ENCODE data around the gene KCNH3. TPM values are rescaled to one million over a fixed set of nuclear protein-coding genes. Genes with fewer than 3 reads are reported as not detected.
A peak's percentile ranks its signal among the peaks of the same experiment; 100 is the strongest.

The KCNH3 gene
- total and polyA plus RNA-seq, 2 of the 13 experiments (the other 11 are each of a cell fraction or from before 2014, with no cell fraction given) = 0.01 to 0.07 TPM

DNA sequence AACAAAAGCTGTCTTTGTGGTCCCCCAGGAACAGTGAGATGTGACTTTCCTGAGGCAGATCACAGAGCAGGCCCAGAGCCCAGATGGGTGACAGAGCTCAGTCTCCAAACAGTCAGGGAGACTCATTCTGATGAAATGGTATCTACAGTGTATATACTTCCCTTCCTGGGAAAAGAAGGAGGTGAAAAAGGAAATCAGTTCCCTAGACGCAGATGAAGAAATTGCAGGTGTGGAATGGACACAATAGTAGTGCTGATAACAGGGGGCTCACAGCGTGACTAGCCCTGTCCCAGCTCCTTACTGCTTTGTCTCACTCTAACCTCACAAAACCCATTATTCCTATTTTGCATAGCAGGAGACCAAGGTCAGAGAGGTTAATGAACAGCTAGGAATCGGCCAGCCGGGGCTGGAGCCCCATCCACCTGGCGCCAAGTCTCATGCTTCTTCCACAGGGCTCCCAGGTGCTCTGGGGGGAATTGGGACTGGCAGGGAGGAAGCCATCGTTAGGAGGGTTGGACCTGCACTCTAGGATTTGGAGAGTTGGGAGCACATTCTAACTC is 11.9 kb downstream of the KCNH3 start (continued):
- TF ChIP-seq SNAI1 (CRISPR knock-in tag; IDR thresholded peaks at IDR 0.05; ENCODE audit: borderline replicate concordance) (0 out of 2 replicates have a peak, but pooled peaks have one; percentile 42), ATF1 (CRISPR knock-in tag; IDR thresholded peaks at IDR 0.05) (no peak), NCOA2 (CRISPR knock-in tag; IDR thresholded peaks at IDR 0.05) (peak; percentile 25; the same call in 1 of the 2 replicates), SOX5 (CRISPR knock-in tag; IDR thresholded peaks at IDR 0.05; ENCODE audit: borderline replicate concordance) (peak; percentile 79), PITX1 (CRISPR knock-in tag; IDR thresholded peaks at IDR 0.05) (no peak), ZFX (CRISPR knock-in tag; IDR thresholded peaks at IDR 0.05; ENCODE audit: low read depth) (peak; percentile 35; the same call in 1 of the 2 replicates), PAX8 (CRISPR knock-in tag; IDR thresholded peaks at IDR 0.05; ENCODE audit: borderline replicate concordance) (no peak), SP4 (CRISPR knock-in tag; IDR thresholded peaks at IDR 0.05) (0 out of 2 replicates have a peak, but pooled peaks have one; percentile 19), ZNF557 (CRISPR knock-in tag; IDR thresholded peaks at IDR 0.05) (0 out of 2 replicates have a peak, but pooled peaks have one; percentile 25), XBP1 (CRISPR knock-in tag; IDR thresholded peaks at IDR 0.05) (no peak), MTF1 (CRISPR knock-in tag; IDR thresholded peaks at IDR 0.05) (no peak), ZNF441 (CRISPR knock-in tag; IDR thresholded peaks at IDR 0.05; ENCODE audit: borderline replicate concordance) (no peak), ZNF124 (CRISPR knock-in tag; IDR thresholded peaks at IDR 0.05) (peak; percentile 51; the same call in 1 of the 2 replicates), SAP130 (CRISPR knock-in tag; IDR thresholded peaks at IDR 0.05; ENCODE audit: low read depth) (peak; percentile 30; the same call in 1 of the 2 replicates), PHF21A (CRISPR knock-in tag; IDR thresholded peaks at IDR 0.05) (0 out of 2 replicates have a peak, but pooled peaks have one; percentile 50), ZMYM3 (CRISPR knock-in tag; IDR thresholded peaks at IDR 0.05) (peak; percentile 25; the same call in 1 of the 2 replicates)
- TF ChIP-seq, protein P1, sequence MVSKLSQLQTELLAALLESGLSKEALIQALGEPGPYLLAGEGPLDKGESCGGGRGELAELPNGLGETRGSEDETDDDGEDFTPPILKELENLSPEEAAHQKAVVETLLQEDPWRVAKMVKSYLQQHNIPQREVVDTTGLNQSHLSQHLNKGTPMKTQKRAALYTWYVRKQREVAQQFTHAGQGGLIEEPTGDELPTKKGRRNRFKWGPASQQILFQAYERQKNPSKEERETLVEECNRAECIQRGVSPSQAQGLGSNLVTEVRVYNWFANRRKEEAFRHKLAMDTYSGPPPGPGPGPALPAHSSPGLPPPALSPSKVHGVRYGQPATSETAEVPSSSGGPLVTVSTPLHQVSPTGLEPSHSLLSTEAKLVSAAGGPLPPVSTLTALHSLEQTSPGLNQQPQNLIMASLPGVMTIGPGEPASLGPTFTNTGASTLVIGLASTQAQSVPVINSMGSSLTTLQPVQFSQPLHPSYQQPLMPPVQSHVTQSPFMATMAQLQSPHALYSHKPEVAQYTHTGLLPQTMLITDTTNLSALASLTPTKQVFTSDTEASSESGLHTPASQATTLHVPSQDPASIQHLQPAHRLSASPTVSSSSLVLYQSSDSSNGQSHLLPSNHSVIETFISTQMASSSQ (IDR thresholded peaks at IDR 0.05; ENCODE audit: low read depth) = peak; percentile 83
- TF ChIP-seq, protein P1 (CRISPR knock-in tag; IDR thresholded peaks at IDR 0.05; ENCODE audit: borderline replicate concordance) = peak; percentile 92
- TF ChIP-seq, protein P2, sequence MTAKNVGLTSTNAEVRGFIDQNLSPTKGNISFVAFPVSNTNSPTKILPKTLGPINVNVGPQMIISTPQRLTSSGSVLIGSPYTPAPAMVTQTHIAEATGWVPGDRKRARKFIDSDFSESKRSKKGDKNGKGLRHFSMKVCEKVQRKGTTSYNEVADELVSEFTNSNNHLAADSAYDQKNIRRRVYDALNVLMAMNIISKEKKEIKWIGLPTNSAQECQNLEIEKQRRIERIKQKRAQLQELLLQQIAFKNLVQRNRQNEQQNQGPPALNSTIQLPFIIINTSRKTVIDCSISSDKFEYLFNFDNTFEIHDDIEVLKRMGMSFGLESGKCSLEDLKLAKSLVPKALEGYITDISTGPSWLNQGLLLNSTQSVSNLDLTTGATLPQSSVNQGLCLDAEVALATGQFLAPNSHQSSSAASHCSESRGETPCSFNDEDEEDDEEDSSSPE (CRISPR knock-in tag; IDR thresholded peaks at IDR 0.05) = peak; percentile 61; the same call in 1 of the 2 replicates
- TF ChIP-seq, protein P3, sequence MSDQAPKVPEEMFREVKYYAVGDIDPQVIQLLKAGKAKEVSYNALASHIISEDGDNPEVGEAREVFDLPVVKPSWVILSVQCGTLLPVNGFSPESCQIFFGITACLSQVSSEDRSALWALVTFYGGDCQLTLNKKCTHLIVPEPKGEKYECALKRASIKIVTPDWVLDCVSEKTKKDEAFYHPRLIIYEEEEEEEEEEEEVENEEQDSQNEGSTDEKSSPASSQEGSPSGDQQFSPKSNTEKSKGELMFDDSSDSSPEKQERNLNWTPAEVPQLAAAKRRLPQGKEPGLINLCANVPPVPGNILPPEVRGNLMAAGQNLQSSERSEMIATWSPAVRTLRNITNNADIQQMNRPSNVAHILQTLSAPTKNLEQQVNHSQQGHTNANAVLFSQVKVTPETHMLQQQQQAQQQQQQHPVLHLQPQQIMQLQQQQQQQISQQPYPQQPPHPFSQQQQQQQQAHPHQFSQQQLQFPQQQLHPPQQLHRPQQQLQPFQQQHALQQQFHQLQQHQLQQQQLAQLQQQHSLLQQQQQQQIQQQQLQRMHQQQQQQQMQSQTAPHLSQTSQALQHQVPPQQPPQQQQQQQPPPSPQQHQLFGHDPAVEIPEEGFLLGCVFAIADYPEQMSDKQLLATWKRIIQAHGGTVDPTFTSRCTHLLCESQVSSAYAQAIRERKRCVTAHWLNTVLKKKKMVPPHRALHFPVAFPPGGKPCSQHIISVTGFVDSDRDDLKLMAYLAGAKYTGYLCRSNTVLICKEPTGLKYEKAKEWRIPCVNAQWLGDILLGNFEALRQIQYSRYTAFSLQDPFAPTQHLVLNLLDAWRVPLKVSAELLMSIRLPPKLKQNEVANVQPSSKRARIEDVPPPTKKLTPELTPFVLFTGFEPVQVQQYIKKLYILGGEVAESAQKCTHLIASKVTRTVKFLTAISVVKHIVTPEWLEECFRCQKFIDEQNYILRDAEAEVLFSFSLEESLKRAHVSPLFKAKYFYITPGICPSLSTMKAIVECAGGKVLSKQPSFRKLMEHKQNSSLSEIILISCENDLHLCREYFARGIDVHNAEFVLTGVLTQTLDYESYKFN (CRISPR knock-in tag; conservative IDR thresholded peaks at IDR 0.05) = peak; percentile 71
- TF ChIP-seq, protein P4, sequence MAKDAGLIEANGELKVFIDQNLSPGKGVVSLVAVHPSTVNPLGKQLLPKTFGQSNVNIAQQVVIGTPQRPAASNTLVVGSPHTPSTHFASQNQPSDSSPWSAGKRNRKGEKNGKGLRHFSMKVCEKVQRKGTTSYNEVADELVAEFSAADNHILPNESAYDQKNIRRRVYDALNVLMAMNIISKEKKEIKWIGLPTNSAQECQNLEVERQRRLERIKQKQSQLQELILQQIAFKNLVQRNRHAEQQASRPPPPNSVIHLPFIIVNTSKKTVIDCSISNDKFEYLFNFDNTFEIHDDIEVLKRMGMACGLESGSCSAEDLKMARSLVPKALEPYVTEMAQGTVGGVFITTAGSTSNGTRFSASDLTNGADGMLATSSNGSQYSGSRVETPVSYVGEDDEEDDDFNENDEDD (CRISPR knock-in tag; IDR thresholded peaks at IDR 0.05; ENCODE audit: borderline replicate concordance) = peak; percentile 38; the same call in 1 of the 2 replicates

Measured in HepG2 (cell line).